ENCODE results near the gene SLC20A1.
A peak's percentile ranks its signal among the peaks of the same experiment; 100 is the strongest.

The SLC20A1 gene

DNA sequence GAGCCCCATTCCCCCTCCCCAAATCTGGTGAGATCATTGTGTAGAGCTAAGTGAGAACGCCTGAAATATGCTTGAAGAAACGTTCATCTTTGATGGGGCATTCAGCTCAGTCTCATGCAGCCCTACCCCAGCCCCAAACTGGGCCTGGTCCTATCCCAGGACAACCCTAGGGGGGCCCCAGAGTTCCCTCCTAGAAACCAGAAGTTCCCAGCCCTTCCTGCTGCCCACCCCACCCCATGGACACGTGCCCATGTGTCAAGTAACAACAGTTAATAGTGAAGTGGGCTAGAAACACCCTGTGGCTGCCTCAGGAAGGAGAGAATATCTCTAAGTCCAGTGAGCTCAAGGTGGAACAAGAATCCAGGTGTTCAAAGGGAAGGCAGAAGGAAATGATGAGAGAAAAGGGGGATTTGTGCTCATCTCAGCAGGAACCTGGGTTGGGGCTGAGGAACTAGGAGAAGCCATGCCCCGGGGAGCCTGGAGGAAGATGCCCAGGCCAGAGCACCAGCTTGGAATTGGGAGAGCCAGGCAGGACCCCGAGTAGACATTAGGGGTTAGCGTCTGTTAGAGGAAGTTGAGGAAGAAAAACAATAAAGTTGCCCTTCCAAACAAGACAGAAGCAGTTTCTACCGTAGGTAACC is 20.1 kb upstream of the SLC20A1 start:
- no peak overlapping the region for H3K4me3 ChIP-seq (ENCODE audit: low read depth, low read length)
- in situ Hi-C loops (cut with HindIII; ENCODE audit: low sequenced_read_pairs): no loop called here
- TF ChIP-seq, protein P1, sequence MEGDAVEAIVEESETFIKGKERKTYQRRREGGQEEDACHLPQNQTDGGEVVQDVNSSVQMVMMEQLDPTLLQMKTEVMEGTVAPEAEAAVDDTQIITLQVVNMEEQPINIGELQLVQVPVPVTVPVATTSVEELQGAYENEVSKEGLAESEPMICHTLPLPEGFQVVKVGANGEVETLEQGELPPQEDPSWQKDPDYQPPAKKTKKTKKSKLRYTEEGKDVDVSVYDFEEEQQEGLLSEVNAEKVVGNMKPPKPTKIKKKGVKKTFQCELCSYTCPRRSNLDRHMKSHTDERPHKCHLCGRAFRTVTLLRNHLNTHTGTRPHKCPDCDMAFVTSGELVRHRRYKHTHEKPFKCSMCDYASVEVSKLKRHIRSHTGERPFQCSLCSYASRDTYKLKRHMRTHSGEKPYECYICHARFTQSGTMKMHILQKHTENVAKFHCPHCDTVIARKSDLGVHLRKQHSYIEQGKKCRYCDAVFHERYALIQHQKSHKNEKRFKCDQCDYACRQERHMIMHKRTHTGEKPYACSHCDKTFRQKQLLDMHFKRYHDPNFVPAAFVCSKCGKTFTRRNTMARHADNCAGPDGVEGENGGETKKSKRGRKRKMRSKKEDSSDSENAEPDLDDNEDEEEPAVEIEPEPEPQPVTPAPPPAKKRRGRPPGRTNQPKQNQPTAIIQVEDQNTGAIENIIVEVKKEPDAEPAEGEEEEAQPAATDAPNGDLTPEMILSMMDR (IDR thresholded peaks at IDR 0.05; ENCODE audit: low read depth, low read length, missing control alignments): no peak
- DNase-seq (ENCODE audit: low read depth): no peak

DNA sequence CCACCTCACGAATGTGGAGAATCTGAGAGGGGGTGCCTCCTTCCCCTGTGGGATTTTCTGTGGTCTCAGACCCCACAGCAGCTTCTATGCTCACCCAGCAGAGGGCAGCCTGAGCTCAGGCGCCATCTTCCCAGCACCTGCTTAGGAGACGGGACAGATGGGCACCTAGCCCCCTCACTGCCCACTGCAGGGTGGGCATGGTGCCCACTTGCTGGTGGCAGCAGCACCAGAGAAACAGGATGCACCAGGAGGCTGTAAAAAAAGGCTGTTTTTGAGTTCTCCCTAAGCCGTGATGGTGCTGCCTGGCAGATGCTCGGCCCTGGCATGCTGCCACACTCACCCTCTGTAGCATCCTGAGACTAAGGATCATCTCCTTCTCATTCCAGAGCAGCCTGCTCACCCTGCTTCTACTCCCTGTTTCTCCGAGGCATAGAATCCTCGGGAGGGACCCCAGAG is 19.1 kb upstream of the SLC20A1 start:
- no peak for DNase-seq (ENCODE audit: low read depth)
- TF ChIP-seq, protein P1 (IDR thresholded peaks at IDR 0.05; ENCODE audit: low read depth, low read length, missing control alignments): peak; percentile 90
- peak overlapping the region; percentile 3 for H3K4me3 ChIP-seq (ENCODE audit: low read depth, low read length)
- in situ Hi-C loops (cut with HindIII; ENCODE audit: low sequenced_read_pairs): no loop called here

DNA sequence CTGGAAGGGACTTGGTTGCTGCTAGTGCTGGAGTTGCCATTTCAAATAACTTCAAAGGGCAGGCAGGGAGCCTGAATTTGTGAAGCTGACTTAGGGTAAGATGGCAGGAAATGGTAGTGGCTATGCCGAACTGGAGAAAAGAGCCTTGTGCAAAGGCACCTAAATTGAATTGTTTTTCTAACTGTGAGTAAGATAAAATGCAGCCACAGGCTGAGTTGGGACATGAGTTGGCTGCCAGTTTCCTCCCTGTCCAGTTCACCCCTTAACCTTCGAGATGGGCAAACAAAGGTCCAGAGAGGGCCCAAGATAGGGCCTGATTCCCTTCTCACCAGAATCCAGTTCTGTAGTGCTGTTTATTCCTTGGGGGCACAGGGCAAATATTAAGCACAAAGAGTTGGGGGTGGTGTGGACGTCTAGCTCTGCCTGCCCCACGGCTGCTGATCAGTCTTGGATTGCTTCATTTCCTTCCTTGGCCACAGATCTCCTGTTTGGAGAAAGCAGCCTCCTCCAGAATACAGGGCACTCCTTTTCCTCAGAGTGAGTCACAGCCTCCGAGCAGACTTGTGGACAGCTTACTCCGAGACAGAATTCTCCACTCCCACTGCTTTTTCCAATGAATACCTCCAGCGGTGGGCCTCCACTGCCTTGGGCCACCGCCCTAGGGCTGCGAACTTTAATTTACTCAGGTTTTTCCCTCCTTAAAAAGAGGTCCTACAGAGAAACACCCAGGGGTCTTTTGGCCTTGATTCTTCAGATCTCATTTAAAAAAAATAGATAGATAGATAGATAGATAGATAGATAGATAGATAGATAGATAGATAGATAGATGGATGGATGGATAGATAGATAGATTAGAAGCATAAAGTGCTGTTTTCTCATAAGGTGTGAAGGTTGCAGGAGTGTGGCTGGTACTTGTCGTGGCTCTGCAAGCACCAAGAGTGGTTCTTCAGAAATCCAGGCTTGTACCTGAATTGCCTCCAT is 18.4 kb upstream of the SLC20A1 start:
- TF ChIP-seq, protein P1 (IDR thresholded peaks at IDR 0.05; ENCODE audit: low read depth, low read length, missing control alignments): no peak
- peak; percentile 87 for DNase-seq (ENCODE audit: low read depth)

DNA sequence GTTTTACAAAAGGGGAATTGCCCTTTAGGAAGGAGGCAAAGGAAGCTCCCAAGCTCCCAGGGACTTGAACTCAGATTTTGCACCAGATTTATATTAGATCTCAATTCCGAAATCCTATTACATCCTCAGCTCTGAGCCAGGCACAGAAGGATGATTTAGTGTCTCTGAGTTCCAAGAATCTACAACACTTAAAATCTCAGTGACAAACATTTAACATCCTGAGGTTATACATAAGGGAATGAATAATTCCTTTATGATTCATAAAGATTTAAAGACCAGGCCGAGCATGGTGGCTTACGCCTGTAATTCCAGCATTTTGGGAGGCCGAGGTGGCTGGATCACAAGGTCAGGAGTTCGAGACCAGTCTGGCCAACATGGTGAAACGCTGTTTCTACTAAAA is 16.5 kb upstream of the SLC20A1 start:
- in situ Hi-C loops (cut with HindIII; ENCODE audit: low sequenced_read_pairs): no loop called here

More for the DNA sequence above, 18.4 kb upstream of the SLC20A1 start:
- peak overlapping the region; percentile 3 for H3K4me3 ChIP-seq (ENCODE audit: low read depth, low read length)
- in situ Hi-C loops (cut with HindIII; ENCODE audit: low sequenced_read_pairs): no loop called here

DNA sequence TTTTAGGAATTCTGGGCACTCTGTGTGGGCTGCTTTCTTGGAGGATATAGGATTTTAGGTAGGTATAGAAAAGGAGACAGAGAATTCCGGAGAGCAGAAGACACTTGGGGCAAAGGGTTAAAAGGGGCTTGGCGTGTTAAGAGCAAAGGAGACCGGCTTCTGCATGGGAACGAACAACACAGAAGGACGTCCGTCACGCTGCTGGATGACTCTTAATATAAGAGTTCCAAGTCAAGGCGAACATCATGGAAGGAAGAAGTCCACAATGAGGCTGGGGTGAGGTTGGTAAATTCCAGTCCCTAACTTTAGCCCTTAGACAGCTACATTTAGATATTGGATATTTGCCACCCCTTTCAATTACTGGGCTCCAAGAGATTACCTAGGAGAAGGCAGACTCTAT is 15.9 kb upstream of the SLC20A1 start:
- H3K4me3 ChIP-seq (ENCODE audit: low read depth, low read length): no peak overlapping the region
- in situ Hi-C loops (cut with HindIII; ENCODE audit: low sequenced_read_pairs): no loop called here
- TF ChIP-seq, protein P1 (IDR thresholded peaks at IDR 0.05; ENCODE audit: low read depth, low read length, missing control alignments): no peak
- DNase-seq (ENCODE audit: low read depth): no peak

More for the DNA sequence above, 16.5 kb upstream of the SLC20A1 start:
- H3K4me3 ChIP-seq (ENCODE audit: low read depth, low read length): no peak overlapping the region
- TF ChIP-seq, protein P1 (IDR thresholded peaks at IDR 0.05; ENCODE audit: low read depth, low read length, missing control alignments): no peak
- DNase-seq (ENCODE audit: low read depth): no peak

DNA sequence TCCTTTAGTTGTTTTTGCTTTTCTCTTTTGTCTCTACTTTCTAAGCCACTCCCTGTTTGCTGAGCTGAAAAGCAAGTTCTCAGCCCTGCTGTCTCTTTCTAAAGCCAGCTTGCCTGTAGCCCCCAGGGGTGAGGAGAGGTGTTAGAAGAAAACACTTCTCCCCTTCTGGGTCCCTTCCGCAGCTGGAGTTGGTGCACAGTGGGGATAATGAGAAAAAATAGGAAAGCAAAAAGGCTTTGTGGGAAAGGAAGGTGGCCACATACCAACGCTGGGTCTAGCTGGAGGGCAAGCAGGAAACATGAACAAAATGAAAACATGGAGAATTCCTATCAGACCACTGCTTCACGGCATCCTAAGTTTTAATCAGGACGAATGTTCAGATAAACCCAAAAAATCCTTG is 15.5 kb upstream of the SLC20A1 start:
- TF ChIP-seq, protein P1 (IDR thresholded peaks at IDR 0.05; ENCODE audit: low read depth, low read length, missing control alignments): no peak
- no peak for DNase-seq (ENCODE audit: low read depth)
- in situ Hi-C loops (cut with HindIII; ENCODE audit: low sequenced_read_pairs): no loop called here
- H3K4me3 ChIP-seq (ENCODE audit: low read depth, low read length): no peak overlapping the region
